ENCODE results near the gene AURKA.

DNA sequence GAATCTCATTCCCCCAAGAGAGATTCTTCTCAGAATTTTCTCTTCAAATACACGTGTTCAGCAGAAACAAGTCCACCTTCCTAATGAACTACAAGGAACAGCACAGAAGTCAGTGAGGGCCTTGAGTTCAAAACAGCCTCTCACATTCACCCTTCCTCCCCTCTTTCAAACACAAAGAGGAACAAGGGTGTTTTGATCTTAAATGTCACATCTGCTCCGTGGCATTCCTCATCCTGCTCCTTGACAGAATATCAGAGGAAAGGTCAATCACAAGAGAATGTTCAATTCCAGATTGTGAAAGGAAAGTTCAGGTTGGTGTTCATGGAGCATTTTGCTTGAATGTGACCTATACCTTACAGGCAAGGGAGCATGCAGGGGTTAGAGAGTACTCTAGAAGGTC lies 68.8 kb downstream of the AURKA start:
- TF ChIP-seq CTCF (conservative IDR thresholded peaks at IDR 0.05) (no peak), ZFX (IDR thresholded peaks at IDR 0.05) (no peak)
